Umbilical cord (tissue), 2 donors: ENCODE data around the gene PLBD2. TPM values are rescaled to one million over a fixed set of nuclear protein-coding genes. Genes with fewer than 3 reads are reported as not detected.

Experiments
- DNase-seq: peaks from one replicate; pipeline ENCODE4 v3.0.0-alpha.2; 2015; ENCODE audit warnings: low spot score
- total RNA-seq: library from RNA; depleted of rRNA; stranded (reverse); fragments of >200 nt; gene quantifications from one replicate; pipeline ENCODE4 v1.2.3, GENCODE V29; 2014; ENCODE audit warnings: low replicate concordance; ENCODE audit not compliant: insufficient read depth

Gene PLBD2
- total RNA-seq, 1 donor from 2014 or later, result 19.3 TPM

- DNase-seq, result no peak
These were observed 12.7 kb downstream of the PLBD2 start for GRCh38 chr12:113370923-113371682.

DNA sequence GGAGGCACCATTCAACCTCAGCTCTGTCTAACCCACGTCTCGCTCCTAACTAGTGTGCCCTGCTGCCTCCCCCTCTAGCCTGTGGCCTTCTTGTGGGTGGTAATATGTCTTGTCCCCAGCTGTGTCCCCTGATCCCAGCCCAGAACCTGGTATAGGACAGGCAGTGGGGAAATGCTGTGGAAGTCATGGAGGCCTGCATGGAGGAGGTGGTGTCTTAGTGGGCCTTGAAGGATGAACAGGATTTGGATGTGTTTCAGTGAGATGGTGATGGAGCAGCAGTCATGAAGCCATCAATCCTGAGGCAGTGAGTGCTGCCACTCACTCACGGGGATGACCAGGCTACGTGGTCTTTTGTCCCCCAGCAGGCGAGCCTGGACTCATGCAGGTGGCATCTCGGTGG is 13.4 kb downstream of the PLBD2 start:
- no peak for DNase-seq

GRCh38 chr12:113372371-113372770 is 14.0 kb downstream of the PLBD2 start:
- no peak for DNase-seq

- DNase-seq, result no peak
These were observed 15.1 kb downstream of the PLBD2 start for GRCh38 chr12:113373440-113373839.

- no peak for DNase-seq
These were observed 15.6 kb downstream of the PLBD2 start for GRCh38 chr12:113373969-113374368.

GRCh38 chr12:113374823-113375428 is 16.5 kb downstream of the PLBD2 start:
- no peak for DNase-seq

- no peak for DNase-seq
These were observed 19.9 kb downstream of the PLBD2 start for GRCh38 chr12:113378291-113378690.

GRCh38 chr12:113381220-113381619 is 22.8 kb downstream of the PLBD2 start:
- DNase-seq, result no peak

DNA sequence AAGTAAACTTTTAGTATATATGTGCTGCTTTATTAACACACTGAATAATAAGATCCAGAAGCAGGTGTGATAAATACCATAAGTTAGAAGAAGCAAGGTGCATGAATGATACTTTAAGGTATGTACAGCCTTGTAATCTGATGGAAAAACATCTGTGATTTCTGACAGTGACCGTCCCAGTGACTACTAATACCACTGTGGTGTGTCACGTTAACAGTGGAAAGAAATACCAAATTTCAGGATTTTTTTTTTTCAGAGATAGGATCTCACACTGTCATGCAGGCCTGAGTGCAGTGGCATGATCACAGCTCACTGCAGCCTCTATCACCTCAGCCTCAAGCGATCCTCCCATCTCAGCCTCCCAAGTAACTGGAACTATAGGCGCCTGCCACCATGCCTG is 23.8 kb downstream of the PLBD2 start:
- no peak for DNase-seq

GRCh38 chr12:113384778-113385177 is 26.4 kb downstream of the PLBD2 start:
- no peak for DNase-seq

GRCh38 chr12:113385282-113385882 is 27.0 kb downstream of the PLBD2 start:
- no peak for DNase-seq

- DNase-seq, result no peak
These were observed 28.6 kb downstream of the PLBD2 start for GRCh38 chr12:113386866-113387566.

DNA sequence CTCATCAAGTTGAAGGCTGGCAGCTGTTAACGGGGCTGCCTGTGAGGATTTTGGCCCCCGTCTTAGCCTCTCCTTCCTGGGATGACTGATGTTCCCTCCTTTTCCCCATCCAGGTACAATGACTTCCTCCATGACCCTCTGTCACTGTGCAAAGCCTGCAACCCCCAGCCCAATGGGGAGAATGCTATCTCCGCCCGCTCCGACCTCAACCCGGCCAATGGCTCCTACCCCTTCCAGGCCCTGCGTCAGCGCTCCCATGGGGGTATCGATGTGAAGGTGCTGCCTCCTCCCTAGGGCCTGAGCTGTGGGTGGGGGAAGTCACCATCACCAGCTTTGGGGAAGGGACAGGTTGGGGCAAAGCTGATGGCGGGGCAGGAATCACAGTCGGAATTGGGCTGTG is 29.2 kb downstream of the PLBD2 start:
- DNase-seq, result no peak

DNA sequence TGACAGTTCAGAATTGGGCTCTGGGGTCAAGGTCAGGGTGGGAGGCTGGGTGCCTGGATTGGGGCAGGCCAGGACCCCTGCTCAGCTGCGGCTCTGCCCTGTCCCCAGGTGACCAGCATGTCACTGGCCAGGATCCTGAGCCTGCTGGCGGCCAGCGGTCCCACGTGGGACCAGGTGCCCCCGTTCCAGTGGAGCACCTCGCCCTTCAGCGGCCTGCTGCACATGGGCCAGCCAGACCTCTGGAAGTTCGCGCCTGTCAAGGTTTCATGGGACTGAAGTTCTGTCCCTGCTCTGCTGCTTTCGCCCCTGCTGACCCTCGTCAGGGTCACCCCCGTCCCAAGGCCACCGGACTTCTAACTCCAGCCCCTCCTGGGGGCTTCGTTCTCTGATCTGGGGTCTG is 30.0 kb downstream of the PLBD2 start:
- no peak for DNase-seq

- no peak for DNase-seq
These were observed 32.0 kb downstream of the PLBD2 start for GRCh38 chr12:113390064-113391043.

GRCh38 chr12:113391145-113391544 is 32.8 kb downstream of the PLBD2 start:
- no peak for DNase-seq

DNA sequence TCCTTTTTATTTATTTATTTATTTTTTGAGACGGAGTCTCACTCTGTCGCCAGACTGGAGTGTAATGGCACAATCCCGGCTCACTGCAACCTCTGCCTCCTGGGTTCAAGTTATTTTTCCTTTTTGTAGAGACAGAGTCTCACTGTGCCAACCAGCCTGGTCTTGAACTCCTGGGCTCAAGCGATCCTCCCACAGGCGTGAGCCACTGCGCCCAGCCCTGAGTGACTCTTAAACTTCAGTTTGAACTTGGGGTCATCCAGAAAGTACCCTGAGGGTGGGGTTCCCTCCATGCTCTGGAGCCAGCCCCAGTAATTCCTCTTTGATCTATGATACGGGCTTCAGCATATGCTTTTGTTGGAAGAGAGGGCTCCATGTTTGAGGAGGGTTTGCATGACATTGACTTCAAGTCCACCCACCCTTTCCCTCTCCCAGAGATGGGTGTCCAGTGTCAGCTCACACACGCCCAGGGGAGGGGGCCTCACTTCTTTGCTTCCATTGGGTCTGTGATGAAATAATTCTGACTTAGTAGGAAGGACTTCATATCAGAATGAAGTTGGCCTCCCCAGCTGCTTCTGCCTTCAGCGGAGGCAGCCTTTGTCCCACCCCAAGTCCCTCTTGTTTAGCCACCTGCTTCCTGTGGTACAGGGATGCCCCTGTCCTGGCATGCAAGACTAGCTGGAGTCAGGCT is 33.4 kb downstream of the PLBD2 start:
- no peak for DNase-seq

- no peak for DNase-seq
These were observed 34.1 kb downstream of the PLBD2 start for GRCh38 chr12:113392520-113392919.

GRCh38 chr12:113392988-113393579 is 34.7 kb downstream of the PLBD2 start:
- DNase-seq, result no peak

DNA sequence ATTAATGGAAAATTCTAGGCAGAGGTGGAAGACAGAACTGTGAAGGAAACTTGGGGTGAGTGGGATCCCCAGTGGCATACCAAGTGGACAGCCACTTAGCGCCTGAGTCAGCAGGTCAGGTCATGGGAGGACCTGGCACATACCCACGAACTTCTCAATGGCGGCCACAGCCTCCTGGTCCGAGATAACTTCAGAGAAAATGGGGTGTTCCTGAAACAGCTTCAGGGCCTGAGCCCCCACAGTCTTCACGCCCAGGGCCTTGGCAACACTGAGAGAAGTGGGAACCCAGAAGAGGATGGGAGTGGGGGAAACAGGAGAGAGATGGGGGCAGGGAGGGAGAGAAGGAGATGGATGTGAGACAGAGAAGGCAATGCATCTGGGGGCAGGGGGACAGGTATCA is 35.4 kb downstream of the PLBD2 start:
- DNase-seq, result no peak
